Sciatic nerve (tissue), 2 donors: ENCODE results near the gene GRID1. TPM values are rescaled to one million over a fixed set of nuclear protein-coding genes. Genes with fewer than 3 reads are reported as not detected.
A peak's percentile ranks its signal among the peaks of the same experiment; 100 is the strongest.

ENCODE experiments used
- ATAC-seq: fragments of 200-7000 bp; cut with Tn5 transposase; one replicate; pipeline ENCODE4 v1.9.1; 2020; ENCODE audit warnings: mild to moderate bottlenecking, moderate library complexity
- DNase-seq: peaks from one replicate; pipeline ENCODE4 v3.0.0-alpha.2; 2020; ENCODE audit warnings: low spot score
- intact Hi-C: fragments of 100-400 bp; cut with DNase I; formaldehyde crosslinking; loops from one replicate; pipeline ENCODE4 v1.14.2; 2022
- total RNA-seq: library from RNA; stranded (reverse); fragmentation: NEBNext Ultra II Directional; extraction: Animal tissue kit (Norgen Biotek cat#: 25700); gene quantifications from one replicate; pipeline ENCODE4 v1.2.1, GENCODE V29; 2021
- donor health status: DM: no; HTN: no; CAD: no.
- donor health status: DM: no; HTN: no; CAD: no.

The GRID1 gene
- total RNA-seq, 1 donor from 2014 or later = 15.4 TPM

GRCh38 chr10:86361156-86362128, 5.2 kb downstream of the GRID1 start:
- DNase-seq (peak; percentile 19), ATAC-seq (no peak)
- intact Hi-C loops = no loop called here

- ATAC-seq (no peak), DNase-seq (peak; percentile 38)
- intact Hi-C loops = no loop called here
Observed at GRCh38 chr10:86360657-86361056, 5.9 kb downstream of the GRID1 start.

GRCh38 chr10:86359954-86360353, 6.6 kb downstream of the GRID1 start:
- intact Hi-C loops = no loop called here
- no peak for DNase-seq
- no peak for ATAC-seq

GRCh38 chr10:86359111-86359510, 7.5 kb downstream of the GRID1 start:
- intact Hi-C loops = no loop called here
- ATAC-seq (no peak), DNase-seq (peak; percentile 9)

- DNase-seq (peak; percentile 38), ATAC-seq (no peak)
- intact Hi-C loops = no loop called here
Observed at GRCh38 chr10:86357676-86358075, 8.9 kb downstream of the GRID1 start.

- peak; percentile 45 for ATAC-seq
- peak; percentile 53 for DNase-seq
- intact Hi-C loops = no loop called here
Observed at GRCh38 chr10:86357041-86357440, 9.6 kb downstream of the GRID1 start.

- intact Hi-C loops = no loop called here
- ATAC-seq = no peak
- DNase-seq = no peak
Observed at GRCh38 chr10:86356296-86356695, 10.3 kb downstream of the GRID1 start.

GRCh38 chr10:86355571-86356038, 11.0 kb downstream of the GRID1 start:
- no peak for DNase-seq
- ATAC-seq = peak; percentile 78
- intact Hi-C loops = no loop called here

GRCh38 chr10:86354761-86355540, 11.6 kb downstream of the GRID1 start:
- DNase-seq (no peak), ATAC-seq (peak; percentile 31)
- intact Hi-C loops = no loop called here

- ATAC-seq (no peak), DNase-seq (no peak)
- intact Hi-C loops = no loop called here
Observed at GRCh38 chr10:86353506-86354485, 12.8 kb downstream of the GRID1 start.

GRCh38 chr10:86350897-86351296, 15.7 kb downstream of the GRID1 start:
- DNase-seq = no peak
- intact Hi-C loops = no loop called here
- ATAC-seq = no peak

- no peak for DNase-seq
- intact Hi-C loops = no loop called here
- ATAC-seq = no peak
Observed at GRCh38 chr10:86349940-86350630, 16.5 kb downstream of the GRID1 start.

- intact Hi-C loops = no loop called here
- ATAC-seq (no peak), DNase-seq (no peak)
Observed at GRCh38 chr10:86349474-86349873, 17.1 kb downstream of the GRID1 start.

- intact Hi-C loops = no loop called here
- DNase-seq (no peak), ATAC-seq (no peak)
Observed at GRCh38 chr10:86348321-86349210, 18.0 kb downstream of the GRID1 start.

- intact Hi-C loops = no loop called here
- no peak for DNase-seq
- no peak for ATAC-seq
Observed at GRCh38 chr10:86347856-86348255, 18.7 kb downstream of the GRID1 start.

- ATAC-seq (peak; percentile 9), DNase-seq (no peak)
- intact Hi-C loops = no loop called here
Observed at GRCh38 chr10:86346799-86347665, 19.6 kb downstream of the GRID1 start.
